Smooth muscle cell (in vitro differentiated cells): Measurements from ENCODE around the gene MN1. TPM values are rescaled to one million over a fixed set of nuclear protein-coding genes. Genes with fewer than 3 reads are reported as not detected.
A peak's percentile ranks its signal among the peaks of the same experiment; 100 is the strongest.

Experiments used
- DNase-seq: peaks from one replicate; lab custom pipeline; 2025; ENCODE audit not compliant: unreplicated experiment; lab: John Stamatoyannopoulos, UW
- H2AFZ ChIP-seq: fragments of 200-600 bp; sonication (generic); 2 replicates; pipeline ENCODE4 v1.6.0; 2016; ENCODE audit warnings: antibody characterized with exemption, low read depth, mild to moderate bottlenecking
- H3F3A ChIP-seq: fragments of 200-600 bp; sonication (generic); 2 replicates; pipeline ENCODE4 v1.6.0; 2017; ENCODE audit warnings: antibody characterized with exemption, low read depth
- H3K27ac ChIP-seq: fragments of 200-600 bp; sonication (generic); 2 replicates; pipeline ENCODE4 v1.5.1; 2016; ENCODE audit warnings: low read depth, mild to moderate bottlenecking
- H3K27me3 ChIP-seq: fragments of 200-600 bp; sonication (generic); 2 replicates; pipeline ENCODE4 v1.6.1; 2016; ENCODE audit warnings: low read depth, mild to moderate bottlenecking
- H3K36me3 ChIP-seq: fragments of 200-600 bp; sonication (generic); 2 replicates; pipeline ENCODE4 v1.5.1; 2016; ENCODE audit warnings: low read depth
- H3K4me1 ChIP-seq: fragments of 200-600 bp; sonication (generic); 2 replicates; pipeline ENCODE4 v1.5.1; 2016; ENCODE audit warnings: low read depth
- H3K4me2 ChIP-seq: fragments of 200-600 bp; sonication (generic); 2 replicates; pipeline ENCODE4 v1.6.0; 2016; ENCODE audit warnings: mild to moderate bottlenecking
- H3K4me3 ChIP-seq: fragments of 200-600 bp; sonication (generic); 2 replicates; pipeline ENCODE4 v1.5.1; 2016; ENCODE audit warnings: mild to moderate bottlenecking
- H3K79me2 ChIP-seq: fragments of 200-600 bp; sonication (generic); 2 replicates; pipeline ENCODE4 v1.6.0; 2016; ENCODE audit warnings: low read depth, mild to moderate bottlenecking
- H3K9ac ChIP-seq: fragments of 200-600 bp; sonication (generic); 2 replicates; pipeline ENCODE4 v1.6.0; 2016; ENCODE audit warnings: low read depth
- H3K9me3 ChIP-seq: fragments of 200-600 bp; sonication (generic); replicated peaks from 2 replicates; pipeline ENCODE4 v1.5.1; 2016; ENCODE audit warnings: low read depth
- H4K20me1 ChIP-seq: fragments of 200-600 bp; sonication (generic); 2 replicates; pipeline ENCODE4 v1.6.0; 2016; ENCODE audit warnings: low read depth
- WGBS: methylation state at CpG from one replicate; pipeline ENCODE4 v1.1.7; 2016; ENCODE audit warnings: low lambda C conversion rate; 5-methylcytosine and 5-hydroxymethylcytosine counted together
- polyA plus RNA-seq: library from polyadenylated mRNA; unstranded; fragments of >200 nt; fragmentation: Nextera tagmentation; extraction: Ambion mirVana; gene quantifications from 2 replicates; pipeline ENCODE4 v1.2.1, GENCODE V29; 2016
- total RNA-seq: library from RNA; depleted of rRNA; stranded (reverse); fragments of >200 nt; gene quantifications from 2 replicates; pipeline ENCODE4 v1.2.3, GENCODE V29; 2014
- TF ChIP-seq, protein P1 (sequence below): fragments of 200-600 bp; sonication (generic); IDR thresholded peaks from 2 replicates; pipeline ENCODE4 v1.5.1; 2017; ENCODE audit warnings: borderline replicate concordance, mild to moderate bottlenecking, antibody characterized with exemption; ENCODE audit not compliant: insufficient read depth, poor library complexity, severe bottlenecking

The MN1 gene
- total and polyA plus RNA-seq, 2 experiments from 2014 or later = 0.98 to 3.3 TPM

- Histone ChIP-seq H3K4me3 (no peak overlapping the region), H3F3A (no peaks in the 10 kb centered on the region), H4K20me1 (no peaks in the 10 kb centered on the region), H3K36me3 (no peaks in the 10 kb centered on the region), H2AFZ (no peak overlapping the region), H3K4me2 (no peak overlapping the region), H3K79me2 (no peaks in the 10 kb centered on the region), H3K9me3 (no peaks in the 10 kb centered on the region), H3K9ac (no peak overlapping the region), H3K27ac (no peak overlapping the region), H3K27me3 (no peaks in the 10 kb centered on the region), H3K4me1 (peaks cover 11% of the 10 kb centered on the region)
- TF ChIP-seq, protein P1, sequence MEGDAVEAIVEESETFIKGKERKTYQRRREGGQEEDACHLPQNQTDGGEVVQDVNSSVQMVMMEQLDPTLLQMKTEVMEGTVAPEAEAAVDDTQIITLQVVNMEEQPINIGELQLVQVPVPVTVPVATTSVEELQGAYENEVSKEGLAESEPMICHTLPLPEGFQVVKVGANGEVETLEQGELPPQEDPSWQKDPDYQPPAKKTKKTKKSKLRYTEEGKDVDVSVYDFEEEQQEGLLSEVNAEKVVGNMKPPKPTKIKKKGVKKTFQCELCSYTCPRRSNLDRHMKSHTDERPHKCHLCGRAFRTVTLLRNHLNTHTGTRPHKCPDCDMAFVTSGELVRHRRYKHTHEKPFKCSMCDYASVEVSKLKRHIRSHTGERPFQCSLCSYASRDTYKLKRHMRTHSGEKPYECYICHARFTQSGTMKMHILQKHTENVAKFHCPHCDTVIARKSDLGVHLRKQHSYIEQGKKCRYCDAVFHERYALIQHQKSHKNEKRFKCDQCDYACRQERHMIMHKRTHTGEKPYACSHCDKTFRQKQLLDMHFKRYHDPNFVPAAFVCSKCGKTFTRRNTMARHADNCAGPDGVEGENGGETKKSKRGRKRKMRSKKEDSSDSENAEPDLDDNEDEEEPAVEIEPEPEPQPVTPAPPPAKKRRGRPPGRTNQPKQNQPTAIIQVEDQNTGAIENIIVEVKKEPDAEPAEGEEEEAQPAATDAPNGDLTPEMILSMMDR = no peak
- no peak for DNase-seq
- WGBS = 72% methylated on average over 1 of the region's 1 CpG
Measured at GRCh38 chr22:27723158-27723557, 78.4 kb downstream of the MN1 start.

GRCh38 chr22:27720860-27721259 lies 80.7 kb downstream of the MN1 start:
- H3K4me3 ChIP-seq = no peak overlapping the region
- H2AFZ ChIP-seq = no peak overlapping the region
- no peak overlapping the region for H3K27ac ChIP-seq

GRCh38 chr22:27719535-27720227 lies 81.9 kb downstream of the MN1 start:
- 76% methylated on average over 8 of the region's 8 CpGs for WGBS
- Histone ChIP-seq H4K20me1 (no peaks in the 10 kb centered on the region), H3K9me3 (no peaks in the 10 kb centered on the region), H3K4me3 (no peak overlapping the region), H2AFZ (no peak overlapping the region), H3K9ac (no peak overlapping the region), H3K4me1 (peaks cover 4% of the 10 kb centered on the region), H3K36me3 (no peaks in the 10 kb centered on the region), H3K27me3 (no peaks in the 10 kb centered on the region), H3F3A (no peaks in the 10 kb centered on the region), H3K27ac (no peak overlapping the region), H3K4me2 (no peak overlapping the region), H3K79me2 (no peaks in the 10 kb centered on the region)
- no peak for DNase-seq
- TF ChIP-seq, protein P1 = no peak

More at GRCh38 chr22:27720860-27721259, 80.7 kb downstream of the MN1 start:
- no peaks in the 10 kb centered on the region for H3K27me3 ChIP-seq
- H3K36me3 ChIP-seq = no peaks in the 10 kb centered on the region
- TF ChIP-seq, protein P1 = no peak
- H3K9me3 ChIP-seq = no peaks in the 10 kb centered on the region
- no peak for DNase-seq
- H3K79me2 ChIP-seq = no peaks in the 10 kb centered on the region
- no peaks in the 10 kb centered on the region for H3F3A ChIP-seq
- no peaks in the 10 kb centered on the region for H3K4me1 ChIP-seq
- no peak overlapping the region for H3K4me2 ChIP-seq
- 84% methylated on average over 5 of the region's 5 CpGs for WGBS
- no peak overlapping the region for H3K9ac ChIP-seq
- no peaks in the 10 kb centered on the region for H4K20me1 ChIP-seq

DNA sequence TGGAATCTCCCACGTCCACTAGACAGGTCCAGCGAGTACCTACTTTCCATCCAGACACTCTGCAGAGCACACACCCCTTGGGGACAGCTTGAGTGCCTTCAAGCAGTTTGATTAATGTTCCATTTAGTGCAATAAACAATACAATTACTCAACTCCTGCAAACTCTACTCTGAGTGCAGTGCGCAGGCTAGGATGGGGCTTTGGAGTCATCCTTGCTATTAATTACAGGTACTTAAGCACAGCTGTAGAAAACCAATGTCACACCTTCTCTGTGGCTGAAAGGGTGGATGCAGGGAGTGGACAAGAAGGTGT lies 82.6 kb downstream of the MN1 start:
- Histone ChIP-seq H3K9ac (peak overlapping the region; percentile 72), H4K20me1 (no peaks in the 10 kb centered on the region), H3K9me3 (no peaks in the 10 kb centered on the region), H2AFZ (no peak overlapping the region), H3K27ac (peak overlapping the region; percentile 77), H3K4me3 (no peak overlapping the region), H3F3A (no peaks in the 10 kb centered on the region), H3K79me2 (no peaks in the 10 kb centered on the region), H3K4me1 (peaks cover 4% of the 10 kb centered on the region), H3K4me2 (no peak overlapping the region), H3K27me3 (no peaks in the 10 kb centered on the region), H3K36me3 (no peaks in the 10 kb centered on the region)
- no peak for DNase-seq
- TF ChIP-seq, protein P1 = no peak
- WGBS = 88% methylated on average over 3 of the region's 3 CpGs
